Colonic mucosa (tissue), 4 donors: ENCODE results near the gene CREG2. TPM values are rescaled to one million over a fixed set of nuclear protein-coding genes. Genes with fewer than 3 reads are reported as not detected.

Experiments
- DNase-seq: peaks from one replicate; pipeline ENCODE4 v3.0.0-alpha.2; 2020
- H3K27ac ChIP-seq: fragments of 200-600 bp; one replicate; pipeline ENCODE4 v1.8.0; 2021
- H3K27me3 ChIP-seq: fragments of 200-600 bp; one replicate; pipeline ENCODE4 v1.8.0; 2021
- H3K36me3 ChIP-seq: fragments of 200-600 bp; one replicate; pipeline ENCODE4 v1.8.0; 2021
- H3K4me1 ChIP-seq: fragments of 200-600 bp; one replicate; pipeline ENCODE4 v1.8.0; 2021; ENCODE audit warnings: mild to moderate bottlenecking
- H3K4me3 ChIP-seq: fragments of 200-600 bp; one replicate; pipeline ENCODE4 v1.8.0; 2021
- H3K9ac ChIP-seq, 2 donors: one replicate each; pipeline ENCODE4 v1.7.0; 2013; ENCODE audit warnings: control low read depth in 2 of 2, low read depth in 2 of 2, low read length in 2 of 2
- H3K9me3 ChIP-seq: fragments of 200-600 bp; one replicate; pipeline ENCODE4 v1.8.0; 2021
- CTCF ChIP-seq: fragments of 200-600 bp; IDR thresholded peaks from one replicate; pipeline ENCODE4 v1.8.0; 2022; ENCODE audit warnings: antibody characterized with exemption, mild to moderate bottlenecking
- intact Hi-C: fragments of 100-400 bp; cut with DNase I; formaldehyde crosslinking; loops from one replicate; pipeline ENCODE4 v1.14.1; 2022
- total RNA-seq, 2 donors: library from RNA; stranded (reverse); fragmentation: NEBNext Ultra II Directional in 1 of 2; extraction: Animal tissue kit (Norgen Biotek cat#: 25700) in 1 of 2; gene quantifications; one replicate each; pipeline ENCODE4 v1.2.1, GENCODE V29; 2021
- donor health status: healthy.
- donor health status: DM: no; HTN: no; CAD: no.
- donor health status: DM: no; HTN: no; CAD: no.

Gene CREG2
- total RNA-seq, 2 donors from 2014 or later: 0.56 TPM; not detected in 1

GRCh38 chr2:101415884-101416283 lies 28.6 kb upstream of the CREG2 start:
- Histone ChIP-seq H3K27me3 (no peaks in the 10 kb centered on the region), H3K27ac (no peak overlapping the region), H3K9ac (no peak overlapping the region), H3K4me1 (no peaks in the 10 kb centered on the region), H3K4me3 (no peak overlapping the region), H3K36me3 (no peaks in the 10 kb centered on the region), H3K9me3 (no peaks in the 10 kb centered on the region)
- TF ChIP-seq CTCF: no peak
- intact Hi-C loops: no loop called here
- DNase-seq: no peak

- no peaks in the 10 kb centered on the region for H3K9me3 ChIP-seq
- no peak overlapping the region for H3K27ac ChIP-seq
- H3K27me3 ChIP-seq: no peaks in the 10 kb centered on the region
- no peak overlapping the region for H3K9ac ChIP-seq
- TF ChIP-seq CTCF: no peak
- H3K4me3 ChIP-seq: no peak overlapping the region
- no peaks in the 10 kb centered on the region for H3K4me1 ChIP-seq
- H3K36me3 ChIP-seq: no peaks in the 10 kb centered on the region
- intact Hi-C loops: no loop called here
- DNase-seq: no peak
Measured at GRCh38 chr2:101415220-101415619, 27.9 kb upstream of the CREG2 start.

GRCh38 chr2:101412092-101412694 lies 24.9 kb upstream of the CREG2 start:
- Histone ChIP-seq H3K27me3 (no peaks in the 10 kb centered on the region), H3K9me3 (no peaks in the 10 kb centered on the region), H3K36me3 (no peaks in the 10 kb centered on the region), H3K9ac (no peak overlapping the region), H3K27ac (no peak overlapping the region), H3K4me3 (no peak overlapping the region), H3K4me1 (no peaks in the 10 kb centered on the region)
- intact Hi-C loops: no loop called here
- DNase-seq: no peak
- TF ChIP-seq CTCF: no peak

GRCh38 chr2:101410746-101411145 lies 23.4 kb upstream of the CREG2 start:
- no peak overlapping the region for H3K9ac ChIP-seq
- no peaks in the 10 kb centered on the region for H3K27me3 ChIP-seq
- intact Hi-C loops: no loop called here
- H3K9me3 ChIP-seq: no peaks in the 10 kb centered on the region
- H3K36me3 ChIP-seq: no peaks in the 10 kb centered on the region
- DNase-seq: no peak
- H3K4me3 ChIP-seq: no peak overlapping the region
- H3K27ac ChIP-seq: no peak overlapping the region
- no peaks in the 10 kb centered on the region for H3K4me1 ChIP-seq
- TF ChIP-seq CTCF: no peak

DNA sequence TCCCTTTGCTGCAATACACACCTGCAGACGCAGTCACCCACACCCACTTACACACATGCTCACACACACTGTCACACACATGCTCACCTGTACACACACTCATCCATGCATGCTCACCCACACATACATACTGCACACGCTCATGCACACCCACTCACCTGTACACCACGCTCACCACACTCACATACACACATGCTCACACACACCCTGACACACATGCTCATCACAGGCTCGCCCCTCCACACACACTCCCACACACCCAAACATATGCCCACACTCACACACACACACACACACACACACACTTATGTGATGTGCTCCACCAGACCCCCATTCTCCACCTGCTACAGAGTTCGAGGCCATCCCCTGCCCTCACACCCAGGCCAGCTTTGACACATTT lies 22.8 kb upstream of the CREG2 start:
- Histone ChIP-seq H3K9me3 (no peaks in the 10 kb centered on the region), H3K9ac (no peak overlapping the region), H3K36me3 (no peaks in the 10 kb centered on the region), H3K4me1 (no peaks in the 10 kb centered on the region), H3K27me3 (no peaks in the 10 kb centered on the region), H3K4me3 (no peak overlapping the region), H3K27ac (no peak overlapping the region)
- no peak for DNase-seq
- intact Hi-C loops: no loop called here
- no peak for TF ChIP-seq CTCF
